Thyroid gland (tissue), 4 donors: Measurements from ENCODE around the gene BLOC1S6. TPM values are rescaled to one million over a fixed set of nuclear protein-coding genes. Genes with fewer than 3 reads are reported as not detected.

Experiments used
- DNase-seq, 2 donors: peaks; one replicate each; pipeline ENCODE4 v3.0.0-alpha.2; 2019
- H3K27ac ChIP-seq, 3 donors: fragments of 200-600 bp; sonication (generic); 1 replicate in 2 of 3; 2 replicates in 1 of 3; pipeline ENCODE4 v1.5.1; 2016 to 2019; ENCODE audit warnings: mild to moderate bottlenecking in 1 of 3, moderate library complexity in 1 of 3
- H3K27me3 ChIP-seq: fragments of 200-600 bp; sonication (generic); one replicate; pipeline ENCODE4 v1.5.1; 2019
- H3K36me3 ChIP-seq, 2 donors: fragments of 200-600 bp; sonication (generic); one replicate each; pipeline ENCODE4 v1.5.1; 2016 to 2019
- H3K4me1 ChIP-seq, 2 donors: fragments of 200-600 bp; sonication (generic); one replicate each; pipeline ENCODE4 v1.5.1; 2017 to 2019
- H3K4me3 ChIP-seq, 3 donors: fragments of 200-600 bp; sonication (generic); replicated peaks in 1 of 3; 1 replicate in 2 of 3; 2 replicates in 1 of 3; pipeline ENCODE4 v1.5.1; 2016; ENCODE audit warnings: mild to moderate bottlenecking in 1 of 3
- H3K9me3 ChIP-seq: fragments of 200-600 bp; sonication (generic); one replicate; pipeline ENCODE4 v1.5.1; 2017
- CTCF ChIP-seq, 6 experiments: fragments of 200-600 bp in 3 of 6; fragments of 450-650 bp in 3 of 6; sonication (generic) in 3 of 6; IDR thresholded peaks; one replicate each; pipeline ENCODE4 v1.5.1; 2016 to 2019; ENCODE audit warnings: antibody characterized with exemption in 6 of 6, mild to moderate bottlenecking in 2 of 6, inconsistent platforms in 1 of 6, moderate library complexity in 1 of 6
- POLR2A ChIP-seq, 2 donors: fragments of 450-650 bp; IDR thresholded peaks; one replicate each; pipeline ENCODE4 v1.6.1; 2017; ENCODE audit warnings: antibody characterized with exemption in 2 of 2, mild to moderate bottlenecking in 2 of 2, moderate library complexity in 1 of 2
- WGBS, 2 donors: methylation state at CpG; one replicate each; pipeline ENCODE4 v1.1.5; 2017; 5-methylcytosine and 5-hydroxymethylcytosine counted together
- intact Hi-C: fragments of 100-400 bp; cut with DNase I; formaldehyde crosslinking; loops from one replicate; pipeline ENCODE4 v1.15.1; 2023
- total RNA-seq, 4 donors: library from RNA; depleted of rRNA; stranded (reverse); fragments of >200 nt; gene quantifications; one replicate each; pipeline ENCODE4 v1.2.3, GENCODE V29; 2016

The BLOC1S6 gene
- total RNA-seq, 4 donors from 2014 or later: 59.7 to 88.7 (median 82.6) TPM

- Histone ChIP-seq H3K4me1 (peaks cover 22% of the 10 kb centered on the region in 2 donors), H3K36me3 (no peaks in the 10 kb centered on the region), H3K9me3 (no peaks in the 10 kb centered on the region), H3K27me3 (no peaks in the 10 kb centered on the region), H3K27ac (peak overlapping the region in 2 of 3 donors; percentile 25 to 48), H3K4me3 (no peak overlapping the region)
- no peak for DNase-seq
- 58 to 63% methylated on average over 1 of the region's 1 CpG for WGBS, 2 donors
- intact Hi-C loops: loop anchor here (5.0 kb wide), 2 partner anchors 91 to 156 kb away; partner anchors contain the start of gene SLC30A4
- TF ChIP-seq POLR2A (IDR thresholded peaks at IDR 0.05) (no peak), CTCF (IDR thresholded peaks at IDR 0.05) (no peak)
These were observed 25.7 kb downstream of the BLOC1S6 start for GRCh38 chr15:45612790-45613415.

- intact Hi-C loops: no loop called here
- no peak for TF ChIP-seq CTCF (IDR thresholded peaks at IDR 0.05)
- Histone ChIP-seq H3K4me1 (peaks cover under 1 to 5% of the 10 kb centered on the region in 2 donors), H3K27ac (no peak overlapping the region), H3K36me3 (no peaks in the 10 kb centered on the region), H3K9me3 (no peaks in the 10 kb centered on the region), H3K4me3 (no peak overlapping the region), H3K27me3 (no peaks in the 10 kb centered on the region)
- no peak for DNase-seq
- WGBS, 2 donors: 67 to 70% methylated on average over 3 of the region's 3 CpGs
These were observed 29.7 kb downstream of the BLOC1S6 start for GRCh38 chr15:45616901-45617323.

GRCh38 chr15:45618813-45619212 is 31.6 kb downstream of the BLOC1S6 start:
- no peaks in the 10 kb centered on the region for H3K36me3 ChIP-seq
- H3K9me3 ChIP-seq: no peaks in the 10 kb centered on the region
- no peaks in the 10 kb centered on the region for H3K27me3 ChIP-seq
- H3K4me1 ChIP-seq: no peaks in the 10 kb centered on the region
- intact Hi-C loops: no loop called here
- TF ChIP-seq POLR2A (IDR thresholded peaks at IDR 0.05) (no peak), CTCF (IDR thresholded peaks at IDR 0.05) (no peak)
- DNase-seq: no peak
- WGBS, 2 donors: 89 to 95% methylated on average over 5 of the region's 5 CpGs
- no peak overlapping the region for H3K4me3 ChIP-seq
- H3K27ac ChIP-seq: no peak overlapping the region

- H3K4me3 ChIP-seq: no peak overlapping the region
- WGBS, 2 donors: 89 to 93% methylated on average over 7 of the region's 7 CpGs
- no peak for DNase-seq
- H3K9me3 ChIP-seq: no peaks in the 10 kb centered on the region
- no peaks in the 10 kb centered on the region for H3K36me3 ChIP-seq
- intact Hi-C loops: no loop called here
- no peaks in the 10 kb centered on the region for H3K27me3 ChIP-seq
- no peak for TF ChIP-seq POLR2A (IDR thresholded peaks at IDR 0.05)
- TF ChIP-seq CTCF (IDR thresholded peaks at IDR 0.05): no peak
- H3K27ac ChIP-seq: no peak overlapping the region
- peaks cover 4 to 15% of the 10 kb centered on the region in 2 donors for H3K4me1 ChIP-seq
These were observed 41.0 kb downstream of the BLOC1S6 start for GRCh38 chr15:45628136-45628535.

- Histone ChIP-seq H3K27ac (peak overlapping the region; percentile 47 to 81 (median 60)), H3K9me3 (no peaks in the 10 kb centered on the region)
- intact Hi-C loops: no loop called here
These were observed 43.9 kb downstream of the BLOC1S6 start for GRCh38 chr15:45630917-45631691.

More at GRCh38 chr15:45630917-45631691, 43.9 kb downstream of the BLOC1S6 start:
- DNase-seq: peak; percentile 71 to 74
- 72 to 82% methylated on average over 7 of the region's 7 CpGs for WGBS, 2 donors
- no peaks in the 10 kb centered on the region for H3K36me3 ChIP-seq
- TF ChIP-seq CTCF (IDR thresholded peaks at IDR 0.05): no peak
- no peak for TF ChIP-seq POLR2A (IDR thresholded peaks at IDR 0.05)
- H3K4me3 ChIP-seq: peak overlapping the region in 1 of 3 donors; percentile 12
- no peaks in the 10 kb centered on the region for H3K27me3 ChIP-seq
- H3K4me1 ChIP-seq: peaks cover 10 to 15% of the 10 kb centered on the region in 2 donors
